ENCODE results near the gene RENBP.
A peak's percentile ranks its signal among the peaks of the same experiment; 100 is the strongest.

DNA sequence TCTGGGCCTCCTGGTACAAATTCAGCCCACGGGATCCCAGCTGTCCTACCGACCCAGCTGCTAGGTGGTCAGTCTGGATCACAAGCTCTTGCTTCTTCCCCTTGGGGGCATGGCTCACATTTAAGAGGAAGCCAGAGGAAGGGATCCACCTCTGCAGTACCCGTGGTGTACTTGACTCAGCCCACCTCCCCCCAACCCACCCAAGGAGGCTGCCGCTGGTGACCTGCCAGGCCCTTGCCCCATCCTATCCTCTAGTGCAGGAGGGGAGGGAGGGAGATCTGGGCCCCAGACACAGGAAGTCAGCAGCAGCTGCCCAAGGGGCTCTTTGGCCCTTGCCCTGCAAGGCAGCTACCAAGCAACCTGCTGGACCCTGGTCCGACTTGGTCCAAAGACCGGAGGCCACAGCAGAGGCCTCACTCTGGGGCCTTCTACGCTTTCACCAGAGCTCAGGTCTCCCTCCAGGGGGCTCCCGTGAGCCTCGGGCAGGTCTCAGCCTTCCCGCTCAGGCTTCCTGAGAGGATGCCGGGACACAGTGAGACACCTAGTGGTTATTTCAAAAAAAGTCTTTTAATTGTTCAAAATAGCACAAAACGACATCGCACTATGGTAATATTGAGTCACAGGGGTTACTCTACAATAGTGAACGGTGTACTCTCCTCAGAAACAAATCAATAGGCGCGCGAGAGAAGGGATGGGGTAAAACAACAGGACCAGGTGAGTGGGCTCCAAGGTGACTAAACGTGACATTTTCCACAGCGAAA is 2.7 kb upstream of the RENBP start:
- TF ChIP-seq, protein P1, sequence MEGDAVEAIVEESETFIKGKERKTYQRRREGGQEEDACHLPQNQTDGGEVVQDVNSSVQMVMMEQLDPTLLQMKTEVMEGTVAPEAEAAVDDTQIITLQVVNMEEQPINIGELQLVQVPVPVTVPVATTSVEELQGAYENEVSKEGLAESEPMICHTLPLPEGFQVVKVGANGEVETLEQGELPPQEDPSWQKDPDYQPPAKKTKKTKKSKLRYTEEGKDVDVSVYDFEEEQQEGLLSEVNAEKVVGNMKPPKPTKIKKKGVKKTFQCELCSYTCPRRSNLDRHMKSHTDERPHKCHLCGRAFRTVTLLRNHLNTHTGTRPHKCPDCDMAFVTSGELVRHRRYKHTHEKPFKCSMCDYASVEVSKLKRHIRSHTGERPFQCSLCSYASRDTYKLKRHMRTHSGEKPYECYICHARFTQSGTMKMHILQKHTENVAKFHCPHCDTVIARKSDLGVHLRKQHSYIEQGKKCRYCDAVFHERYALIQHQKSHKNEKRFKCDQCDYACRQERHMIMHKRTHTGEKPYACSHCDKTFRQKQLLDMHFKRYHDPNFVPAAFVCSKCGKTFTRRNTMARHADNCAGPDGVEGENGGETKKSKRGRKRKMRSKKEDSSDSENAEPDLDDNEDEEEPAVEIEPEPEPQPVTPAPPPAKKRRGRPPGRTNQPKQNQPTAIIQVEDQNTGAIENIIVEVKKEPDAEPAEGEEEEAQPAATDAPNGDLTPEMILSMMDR (IDR thresholded peaks at IDR 0.05), result peak; percentile 36 to 62 (median 57)
- no peak for TF ChIP-seq POLR2AphosphoS5 (IDR thresholded peaks at IDR 0.05; ENCODE audit: insufficient read depth in 1 of 2, low read depth in 1 of 2)
- no peak for TF ChIP-seq POLR2A (IDR thresholded peaks at IDR 0.05)
